GM10266 (cell line): Measurements from ENCODE around the gene USP51.
"Not testable (repeated sequence)": the region's sequence is repeated elsewhere in the genome, so short reads cannot be mapped to it uniquely, and the experiment has no call there.

Source experiments
- DNase-seq: peaks from one replicate; pipeline ENCODE4 v3.0.0; 2012; ENCODE audit errors: extremely low spot score
- TF ChIP-seq, protein P1 (sequence below): IDR thresholded peaks from 2 replicates; pipeline ENCODE4 v1.5.1; 2012; ENCODE audit warnings: mild to moderate bottlenecking, low read depth; ENCODE audit not compliant: control insufficient read depth, insufficient read depth; ENCODE audit errors: missing control alignments

The USP51 gene

GRCh38 chrX:55451141-55451540, 38.5 kb downstream of the USP51 start:
- TF ChIP-seq, protein P1, sequence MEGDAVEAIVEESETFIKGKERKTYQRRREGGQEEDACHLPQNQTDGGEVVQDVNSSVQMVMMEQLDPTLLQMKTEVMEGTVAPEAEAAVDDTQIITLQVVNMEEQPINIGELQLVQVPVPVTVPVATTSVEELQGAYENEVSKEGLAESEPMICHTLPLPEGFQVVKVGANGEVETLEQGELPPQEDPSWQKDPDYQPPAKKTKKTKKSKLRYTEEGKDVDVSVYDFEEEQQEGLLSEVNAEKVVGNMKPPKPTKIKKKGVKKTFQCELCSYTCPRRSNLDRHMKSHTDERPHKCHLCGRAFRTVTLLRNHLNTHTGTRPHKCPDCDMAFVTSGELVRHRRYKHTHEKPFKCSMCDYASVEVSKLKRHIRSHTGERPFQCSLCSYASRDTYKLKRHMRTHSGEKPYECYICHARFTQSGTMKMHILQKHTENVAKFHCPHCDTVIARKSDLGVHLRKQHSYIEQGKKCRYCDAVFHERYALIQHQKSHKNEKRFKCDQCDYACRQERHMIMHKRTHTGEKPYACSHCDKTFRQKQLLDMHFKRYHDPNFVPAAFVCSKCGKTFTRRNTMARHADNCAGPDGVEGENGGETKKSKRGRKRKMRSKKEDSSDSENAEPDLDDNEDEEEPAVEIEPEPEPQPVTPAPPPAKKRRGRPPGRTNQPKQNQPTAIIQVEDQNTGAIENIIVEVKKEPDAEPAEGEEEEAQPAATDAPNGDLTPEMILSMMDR, result no peak
- DNase-seq, result no peak

DNA sequence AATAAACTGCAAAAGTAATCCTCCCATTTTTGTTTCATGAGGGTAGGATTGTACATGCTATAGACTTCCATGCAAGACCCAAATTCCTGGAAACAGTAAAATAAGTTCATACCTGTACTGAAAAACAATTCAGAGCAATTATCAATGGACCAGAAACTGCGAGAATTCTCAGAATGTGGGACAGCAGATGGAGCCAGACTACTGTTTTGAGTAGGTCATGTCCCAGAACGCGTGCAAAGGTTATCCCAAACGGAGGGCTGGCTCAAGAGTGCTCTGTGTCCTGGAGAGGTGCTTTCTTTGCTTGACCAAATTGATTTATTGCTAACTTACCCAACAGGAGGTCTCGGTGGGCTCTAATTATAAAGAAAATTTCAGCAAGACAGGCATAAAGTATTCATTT, 39.4 kb downstream of the USP51 start:
- DNase-seq, result no peak
- TF ChIP-seq, protein P1, result no peak

DNA sequence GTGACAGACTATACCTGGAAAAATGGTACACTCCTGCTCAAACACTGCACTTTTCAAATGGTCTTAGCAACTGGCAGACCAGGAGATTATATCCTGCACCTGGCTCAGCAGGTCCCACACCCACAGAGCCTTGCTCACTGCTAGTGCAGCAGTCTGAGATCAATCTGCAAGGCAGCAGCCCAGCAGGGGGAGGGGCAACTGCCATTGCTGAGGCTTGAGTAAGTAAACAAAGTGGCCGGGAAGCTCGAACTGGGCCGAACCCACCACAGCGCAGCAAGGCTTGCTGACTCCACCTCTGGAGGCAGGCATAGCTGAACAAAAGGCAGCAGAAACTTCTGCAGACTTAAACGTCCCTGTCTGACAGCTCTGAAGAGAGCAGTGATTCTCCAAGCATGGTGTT, 46.2 kb downstream of the USP51 start:
- not testable (repeated sequence) for DNase-seq
